CD4-positive, alpha-beta T cell treated with Interferon gamma for 1 hour (primary cell): ENCODE measurements around the gene PLXNB3.

Experiments used
- DNase-seq: peaks from one replicate; pipeline ENCODE4 v3.0.0-alpha.2; 2020

PLXNB3 gene

DNA sequence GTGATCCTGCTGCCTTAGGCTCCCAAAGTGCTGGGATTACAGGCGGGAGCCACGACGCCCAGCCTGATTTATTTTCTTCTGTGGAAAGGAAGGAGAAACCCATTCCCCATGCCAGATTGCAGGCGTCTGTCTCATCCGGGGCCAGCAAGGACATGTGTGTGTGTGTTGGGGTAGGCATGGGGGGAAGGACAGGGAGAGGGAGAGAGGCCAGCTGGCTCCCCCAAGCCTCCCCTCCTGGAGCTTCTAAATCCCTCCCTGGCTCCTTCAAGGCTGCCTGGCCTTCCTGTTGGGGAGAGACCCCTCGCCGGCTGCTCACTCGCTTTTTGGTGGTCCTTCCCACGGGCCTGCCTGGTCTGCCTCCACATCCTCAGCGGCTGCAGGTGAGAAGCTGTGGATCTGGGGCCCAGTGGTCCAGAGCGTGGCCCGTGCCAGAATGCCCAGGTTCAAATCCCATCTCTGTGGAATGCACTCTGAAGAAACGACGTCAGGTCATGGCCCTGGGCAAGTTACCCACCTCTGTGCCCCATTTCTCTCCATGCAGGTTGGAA lies 1.3 kb upstream of the PLXNB3 start:
- DNase-seq, result peak; percentile 0

DNA sequence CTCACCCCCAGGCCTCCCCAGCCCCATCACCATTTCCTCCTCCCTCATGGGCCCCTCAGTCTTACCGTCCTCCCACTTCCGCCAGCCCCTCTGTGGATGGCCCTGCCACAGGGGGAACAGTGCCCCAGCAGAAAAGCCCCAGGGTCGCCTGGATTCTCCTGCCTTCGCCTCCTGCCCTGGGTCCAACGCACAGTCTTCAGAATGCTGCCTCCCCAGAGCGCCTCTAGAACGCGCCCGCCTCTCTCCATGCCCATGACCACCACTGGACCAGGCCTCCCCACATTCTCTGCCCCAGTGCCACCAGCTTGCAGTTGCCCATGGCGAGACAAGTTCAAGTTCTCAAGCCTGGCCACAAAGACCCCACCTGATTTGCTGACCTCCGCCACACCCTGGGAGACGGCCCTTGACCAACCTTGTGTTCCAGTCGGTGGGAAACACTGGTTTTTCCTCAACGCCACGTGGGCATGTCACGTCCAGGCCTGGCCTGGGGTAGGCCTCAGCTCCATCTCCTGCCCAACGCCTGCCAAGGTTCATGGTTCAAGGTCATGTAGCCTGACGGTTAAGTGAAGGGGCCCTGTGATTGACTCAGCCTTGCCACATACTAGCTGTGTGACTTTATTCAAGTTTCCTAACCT lies 634 bp upstream of the PLXNB3 start:
- DNase-seq, result peak; percentile 0

DNA sequence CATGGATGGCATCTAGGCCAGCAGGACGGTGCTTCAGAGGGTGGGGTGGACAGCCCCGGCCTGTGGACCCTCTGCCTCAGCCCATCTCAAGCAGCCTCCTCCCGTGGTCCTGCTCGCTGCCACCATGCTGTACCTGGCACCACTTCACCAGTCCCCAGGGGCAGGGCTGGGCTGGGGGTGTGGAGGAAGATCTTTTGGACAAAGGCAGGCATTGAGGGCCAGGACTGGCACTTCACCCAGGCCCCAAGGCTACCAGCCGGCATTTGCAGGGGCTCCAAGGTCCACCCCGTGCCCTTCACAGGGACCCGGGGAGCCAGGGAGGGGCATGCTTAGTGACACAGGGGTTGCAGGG lies 713 bp downstream of the PLXNB3 start:
- peak; percentile 0 for DNase-seq

DNA sequence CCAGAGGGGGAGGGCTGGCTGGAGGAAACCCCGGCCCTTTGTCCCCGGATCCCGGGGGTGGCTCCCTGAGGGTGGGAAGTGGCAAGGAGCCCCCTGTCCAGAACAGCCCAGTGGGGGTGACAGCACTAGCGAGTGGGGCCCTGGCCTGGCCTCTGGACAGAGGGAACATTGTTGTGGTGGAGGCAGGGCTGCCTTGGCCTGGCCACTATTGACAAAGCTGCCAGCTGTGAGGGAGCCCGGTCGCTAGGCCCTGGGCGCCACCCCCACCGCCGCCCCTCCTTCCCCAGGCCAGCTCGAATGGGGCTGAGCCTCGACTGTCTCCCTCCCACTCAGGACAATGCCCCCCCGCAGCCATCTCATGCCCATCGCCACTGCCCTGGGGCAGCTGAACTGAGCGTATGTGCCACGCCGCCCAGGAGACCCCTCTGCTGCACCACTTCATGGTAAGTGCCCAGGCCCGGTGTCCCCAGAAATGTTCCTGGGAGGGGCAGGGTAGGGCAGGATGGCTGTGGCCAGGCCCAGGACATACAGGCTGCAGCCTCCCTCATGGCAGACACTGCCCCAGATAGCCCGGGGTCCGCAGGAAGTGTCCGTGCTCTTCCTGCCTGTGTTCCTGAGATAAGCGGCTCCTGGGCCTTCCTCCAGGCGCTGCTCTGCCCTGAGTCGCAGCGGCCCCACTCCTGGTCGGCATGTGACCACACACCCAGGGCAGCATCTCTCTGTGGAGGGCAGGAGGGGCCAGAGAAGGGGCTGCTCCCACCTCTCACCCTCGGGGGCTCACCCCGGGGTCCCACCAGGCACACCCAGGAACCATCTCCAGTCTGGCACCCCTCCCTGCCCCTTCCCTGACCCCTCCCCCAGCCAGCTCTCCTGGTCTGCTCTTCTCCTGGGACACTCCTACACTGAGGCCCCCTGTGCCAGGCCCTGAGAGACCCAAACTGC lies 1.4 kb downstream of the PLXNB3 start:
- no peak for DNase-seq

DNA sequence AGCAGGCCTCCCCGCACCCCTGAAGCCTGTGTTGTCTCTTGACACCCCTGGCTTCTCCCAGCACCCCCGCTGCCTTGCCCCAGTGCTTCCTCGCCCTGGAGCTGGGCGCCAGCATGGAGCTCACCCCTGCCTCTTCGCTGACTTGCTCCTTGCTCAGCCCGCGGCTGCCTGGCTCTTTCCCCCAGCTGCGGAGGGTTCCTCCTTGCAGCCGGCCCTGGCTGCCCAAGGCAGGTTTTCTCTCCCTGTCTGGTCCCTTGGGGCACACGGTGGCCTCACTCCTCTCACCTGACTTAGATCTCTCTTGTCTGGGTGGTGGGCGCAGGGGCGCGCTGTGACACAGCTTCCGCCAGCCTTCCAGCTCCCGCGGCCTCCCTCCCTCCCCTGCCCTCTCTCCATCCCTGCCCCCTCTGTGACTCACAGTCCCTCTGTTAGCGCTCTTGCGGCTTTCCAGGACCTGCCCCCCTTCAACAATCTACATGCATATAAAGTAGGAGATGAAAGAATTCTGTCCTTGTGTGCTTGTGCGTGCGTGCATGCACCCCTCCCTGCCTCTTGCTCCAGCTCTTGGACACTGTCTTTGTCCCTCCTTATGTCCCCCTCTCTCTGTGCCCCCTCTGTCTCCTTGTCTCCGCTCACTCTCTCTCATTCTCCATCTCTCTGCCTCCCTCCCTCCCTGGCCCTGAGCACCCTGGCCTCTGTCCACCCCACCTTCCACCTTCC lies 2.2 kb downstream of the PLXNB3 start:
- DNase-seq, result no peak

DNA sequence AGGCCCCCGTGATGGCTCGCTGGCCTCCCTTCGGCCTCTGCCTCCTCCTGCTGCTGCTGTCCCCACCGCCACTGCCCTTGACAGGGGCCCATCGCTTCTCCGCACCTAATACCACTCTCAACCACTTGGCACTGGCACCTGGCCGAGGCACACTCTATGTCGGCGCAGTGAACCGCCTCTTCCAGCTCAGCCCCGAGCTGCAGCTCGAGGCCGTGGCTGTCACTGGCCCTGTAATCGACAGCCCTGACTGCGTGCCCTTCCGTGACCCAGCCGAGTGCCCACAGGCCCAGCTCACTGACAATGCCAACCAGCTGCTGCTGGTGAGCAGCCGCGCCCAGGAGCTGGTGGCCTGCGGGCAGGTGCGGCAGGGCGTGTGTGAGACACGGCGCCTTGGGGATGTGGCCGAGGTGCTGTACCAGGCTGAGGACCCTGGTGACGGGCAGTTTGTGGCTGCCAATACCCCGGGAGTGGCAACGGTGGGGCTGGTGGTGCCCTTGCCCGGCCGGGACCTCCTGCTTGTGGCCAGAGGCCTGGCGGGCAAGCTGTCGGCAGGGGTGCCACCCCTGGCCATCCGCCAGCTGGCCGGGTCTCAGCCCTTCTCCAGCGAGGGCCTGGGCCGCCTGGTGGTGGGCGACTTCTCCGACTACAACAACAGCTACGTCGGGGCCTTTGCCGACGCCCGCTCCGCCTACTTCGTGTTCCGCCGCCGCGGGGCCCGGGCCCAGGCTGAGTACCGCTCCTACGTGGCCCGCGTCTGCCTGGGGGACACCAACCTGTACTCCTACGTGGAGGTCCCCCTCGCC lies 3.0 kb downstream of the PLXNB3 start:
- DNase-seq, result no peak

DNA sequence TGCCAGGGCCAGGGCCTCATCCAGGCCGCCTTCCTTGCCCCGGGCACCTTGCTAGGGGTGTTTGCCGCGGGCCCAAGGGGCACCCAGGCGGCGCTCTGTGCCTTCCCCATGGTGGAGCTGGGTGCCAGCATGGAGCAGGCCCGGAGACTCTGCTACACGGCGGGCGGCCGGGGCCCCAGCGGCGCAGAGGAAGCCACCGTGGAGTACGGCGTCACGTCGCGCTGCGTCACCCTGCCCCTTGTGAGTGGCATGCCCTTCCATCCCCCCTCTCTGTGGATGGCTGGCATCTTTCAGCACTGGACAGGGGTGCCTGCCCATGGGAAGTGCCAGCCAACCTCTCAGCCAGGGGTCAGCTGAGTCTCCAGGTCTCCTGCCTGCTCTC lies 3.6 kb downstream of the PLXNB3 start:
- DNase-seq, result no peak

DNA sequence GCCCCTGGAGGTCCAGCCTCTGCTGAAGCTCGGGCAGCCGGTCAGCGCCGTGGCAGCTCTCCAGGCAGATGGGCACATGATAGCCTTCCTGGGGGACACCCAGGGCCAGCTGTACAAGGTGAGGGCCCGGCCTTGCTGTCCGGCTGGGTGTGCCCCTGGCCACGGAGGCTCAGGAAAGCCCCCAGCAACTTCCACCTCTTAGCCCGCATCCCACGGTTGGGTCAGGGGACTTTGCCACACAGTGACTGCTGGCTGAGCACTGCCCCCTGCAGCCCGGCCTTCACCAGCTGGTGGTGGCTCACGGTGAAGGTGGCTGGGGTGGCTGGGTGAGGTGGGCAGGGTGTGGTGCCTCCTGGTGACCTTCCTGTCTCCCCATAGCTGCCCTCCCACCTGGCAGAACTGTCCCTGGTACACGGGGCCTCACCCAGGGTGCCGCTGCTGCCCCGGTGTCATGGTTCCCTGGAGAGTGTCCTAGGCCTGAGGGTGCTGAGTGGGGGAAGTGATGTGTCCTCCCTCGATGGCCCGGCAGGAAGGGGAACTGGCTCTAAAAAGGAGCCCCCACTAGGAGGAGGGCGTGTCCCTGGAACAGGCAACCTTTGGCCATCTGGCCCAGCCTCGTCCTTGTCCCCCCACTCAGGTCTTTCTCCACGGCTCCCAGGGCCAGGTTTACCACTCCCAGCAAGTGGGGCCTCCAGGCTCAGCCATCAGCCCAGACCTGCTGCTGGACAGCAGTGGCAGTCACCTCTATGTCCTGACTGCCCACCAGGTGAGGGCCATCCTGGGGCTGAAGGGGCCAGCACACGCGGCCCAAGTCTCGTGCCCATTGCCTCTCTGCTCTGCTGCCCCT lies 4.5 kb downstream of the PLXNB3 start:
- DNase-seq, result no peak

DNA sequence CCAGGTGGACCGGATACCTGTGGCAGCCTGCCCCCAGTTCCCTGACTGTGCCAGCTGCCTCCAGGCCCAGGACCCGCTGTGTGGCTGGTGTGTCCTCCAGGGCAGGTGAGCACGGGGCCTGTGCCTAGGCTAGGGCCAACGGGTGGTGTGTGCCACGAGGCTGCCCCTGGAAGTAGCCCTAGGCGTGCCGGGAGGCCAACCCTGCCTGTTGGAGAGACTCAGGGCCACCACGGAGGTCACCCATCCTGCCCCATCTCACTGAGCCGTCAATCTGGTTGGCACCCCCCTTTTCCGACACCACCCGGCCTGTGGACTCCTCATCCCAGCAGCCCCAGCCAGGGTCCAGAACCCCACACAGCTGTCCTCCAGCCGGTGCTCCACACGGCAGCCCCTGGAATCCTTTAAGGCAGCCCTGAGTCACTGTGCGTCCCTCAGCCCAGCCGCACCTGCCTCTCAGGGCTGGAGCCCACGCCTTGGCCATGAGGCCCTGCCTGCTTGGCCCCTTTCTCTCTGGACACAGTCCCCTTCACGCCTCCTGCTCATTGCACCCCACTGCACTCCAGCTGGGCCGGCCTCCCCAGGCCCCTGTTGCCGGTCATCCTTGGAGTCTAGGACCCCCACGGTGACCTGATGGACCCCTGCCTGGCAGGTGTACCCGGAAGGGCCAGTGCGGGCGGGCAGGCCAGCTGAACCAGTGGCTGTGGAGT lies 5.3 kb downstream of the PLXNB3 start:
- no peak for DNase-seq

DNA sequence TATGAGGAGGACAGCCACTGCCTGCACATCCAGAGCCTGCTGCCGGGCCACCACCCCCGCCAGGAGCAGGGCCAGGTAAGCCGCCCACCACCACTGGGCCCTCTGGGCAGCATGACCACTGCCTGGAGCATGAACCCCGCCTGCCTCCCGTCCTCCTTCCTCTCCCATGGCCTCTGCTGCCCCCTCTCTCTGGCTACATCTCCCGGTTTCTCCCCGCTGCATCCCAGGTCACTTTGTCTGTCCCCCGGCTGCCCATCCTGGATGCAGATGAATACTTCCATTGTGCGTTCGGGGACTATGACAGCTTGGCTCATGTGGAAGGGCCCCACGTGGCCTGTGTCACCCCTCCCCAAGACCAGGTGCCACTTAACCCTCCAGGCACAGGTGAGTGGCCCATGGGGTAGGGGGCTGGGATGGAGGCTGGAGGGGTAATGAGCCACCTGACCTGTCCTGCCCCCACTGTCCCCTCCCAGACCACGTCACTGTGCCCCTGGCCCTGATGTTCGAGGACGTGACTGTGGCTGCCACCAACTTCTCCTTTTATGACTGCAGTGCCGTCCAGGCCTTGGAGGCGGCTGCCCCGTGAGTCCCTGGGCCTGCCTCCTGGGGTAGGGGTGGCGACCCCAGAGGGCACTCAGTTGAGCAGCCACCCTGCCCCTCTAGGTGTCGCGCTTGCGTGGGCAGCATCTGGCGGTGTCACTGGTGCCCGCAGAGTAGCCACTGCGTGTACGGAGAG lies 6.0 kb downstream of the PLXNB3 start:
- DNase-seq, result no peak

DNA sequence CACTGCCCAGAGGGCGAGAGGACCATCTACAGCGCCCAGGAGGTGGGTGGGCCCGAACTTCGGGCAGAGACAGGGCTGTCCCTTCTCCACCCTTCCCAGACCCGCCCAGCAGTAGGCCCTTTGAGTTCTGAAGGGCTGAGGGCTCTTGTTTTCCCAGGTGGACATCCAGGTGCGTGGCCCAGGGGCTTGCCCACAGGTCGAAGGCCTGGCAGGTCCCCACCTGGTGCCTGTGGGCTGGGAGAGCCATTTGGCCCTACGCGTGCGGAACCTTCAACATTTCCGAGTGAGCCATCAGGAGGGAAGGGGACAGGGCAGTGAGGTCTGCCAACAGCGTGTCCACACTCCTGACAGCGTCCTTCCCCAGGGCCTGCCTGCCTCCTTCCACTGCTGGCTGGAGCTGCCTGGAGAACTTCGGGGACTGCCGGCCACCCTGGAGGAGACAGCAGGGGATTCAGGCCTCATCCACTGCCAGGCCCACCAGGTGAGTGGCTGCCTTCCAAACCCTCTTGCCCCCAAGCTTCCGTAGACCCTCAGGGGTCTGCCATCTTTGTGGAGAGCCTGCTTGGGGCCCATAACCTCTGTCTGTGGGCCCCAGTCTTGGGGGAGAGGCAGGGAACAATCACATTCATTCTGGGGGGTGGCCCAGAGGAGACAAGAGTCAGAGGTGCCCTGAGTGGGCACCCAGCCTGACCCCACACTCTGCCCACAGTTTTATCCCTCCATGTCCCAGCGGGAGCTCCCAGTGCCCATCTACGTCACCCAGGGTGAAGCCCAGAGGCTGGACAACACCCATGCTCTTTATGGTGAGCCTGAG lies 6.8 kb downstream of the PLXNB3 start:
- no peak for DNase-seq

DNA sequence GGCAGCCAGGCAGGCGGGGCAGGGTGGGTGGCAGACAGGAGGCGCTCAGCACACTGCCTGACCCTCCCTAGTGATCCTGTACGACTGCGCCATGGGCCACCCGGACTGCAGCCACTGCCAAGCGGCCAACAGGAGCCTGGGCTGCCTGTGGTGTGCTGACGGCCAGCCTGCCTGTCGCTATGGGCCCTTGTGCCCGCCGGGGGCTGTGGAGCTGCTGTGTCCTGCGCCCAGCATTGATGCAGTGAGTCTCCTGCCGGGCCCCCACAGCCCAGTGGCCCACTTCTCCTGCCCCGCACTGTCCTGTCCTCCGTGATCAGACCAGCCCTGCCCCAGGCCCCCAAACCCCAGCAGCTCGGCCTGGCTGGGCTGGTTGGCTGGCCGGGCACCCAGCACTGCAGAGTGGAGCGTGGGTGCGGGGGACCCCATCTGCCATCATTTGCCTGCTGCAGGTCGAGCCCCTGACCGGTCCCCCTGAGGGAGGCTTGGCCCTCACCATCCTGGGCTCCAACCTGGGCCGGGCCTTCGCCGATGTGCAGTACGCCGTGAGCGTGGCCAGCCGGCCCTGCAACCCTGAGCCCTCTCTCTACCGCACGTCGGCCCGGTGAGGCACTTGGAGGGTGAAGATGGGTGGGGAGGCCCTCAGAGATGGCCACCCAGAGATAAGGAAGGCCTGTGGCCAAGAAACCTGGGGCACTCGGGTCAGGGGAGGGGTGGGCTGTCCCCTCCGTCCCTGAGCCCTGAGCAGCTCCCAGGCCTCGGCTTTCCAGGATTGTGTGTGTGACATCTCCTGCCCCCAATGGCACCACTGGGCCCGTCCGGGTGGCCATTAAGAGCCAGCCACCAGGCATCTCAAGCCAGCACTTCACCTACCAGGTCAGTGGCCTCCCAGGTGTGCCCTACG lies 7.6 kb downstream of the PLXNB3 start:
- no peak for DNase-seq

DNA sequence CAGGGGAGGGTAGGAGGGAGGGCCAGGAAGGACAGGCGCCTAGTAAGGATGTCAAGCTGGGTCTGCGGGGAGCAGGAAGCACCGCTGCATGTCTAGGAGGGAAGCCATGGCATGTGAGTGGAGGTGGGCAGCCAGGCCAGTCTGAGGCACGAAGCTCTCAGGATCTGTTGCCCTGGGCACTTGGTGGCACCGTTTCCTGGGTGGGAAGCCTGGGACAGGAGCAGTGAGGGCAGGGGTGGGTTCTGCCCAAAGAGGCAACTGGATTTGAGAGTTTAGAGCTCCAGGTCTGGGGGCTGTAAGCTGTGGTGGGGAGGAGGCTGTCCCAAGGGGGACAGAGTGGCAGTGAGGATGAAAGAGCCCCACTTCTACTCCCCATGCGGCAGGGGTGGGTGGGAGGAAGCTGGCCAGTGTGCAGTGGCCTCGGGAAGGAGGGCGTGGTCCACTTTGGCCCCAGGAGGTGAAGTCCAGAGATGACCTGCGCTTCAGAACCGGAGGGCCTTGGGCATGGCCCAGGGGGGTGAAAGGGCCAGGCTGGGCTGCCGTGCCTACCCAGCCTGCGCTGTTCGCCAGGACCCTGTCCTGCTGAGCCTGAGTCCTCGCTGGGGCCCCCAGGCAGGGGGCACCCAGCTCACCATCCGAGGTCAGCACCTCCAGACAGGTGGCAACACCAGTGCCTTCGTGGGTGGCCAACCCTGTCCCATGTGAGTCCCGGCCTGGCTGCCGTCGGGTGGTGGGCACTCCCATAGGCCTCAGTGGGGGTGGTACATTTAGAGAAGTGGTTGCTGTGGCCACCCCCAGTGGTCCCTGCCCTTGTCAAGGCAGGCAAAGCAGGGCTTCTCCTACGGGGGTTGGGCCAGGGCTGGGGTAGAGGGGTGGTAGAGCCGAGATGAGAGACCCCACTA lies 8.5 kb downstream of the PLXNB3 start:
- no peak for DNase-seq

DNA sequence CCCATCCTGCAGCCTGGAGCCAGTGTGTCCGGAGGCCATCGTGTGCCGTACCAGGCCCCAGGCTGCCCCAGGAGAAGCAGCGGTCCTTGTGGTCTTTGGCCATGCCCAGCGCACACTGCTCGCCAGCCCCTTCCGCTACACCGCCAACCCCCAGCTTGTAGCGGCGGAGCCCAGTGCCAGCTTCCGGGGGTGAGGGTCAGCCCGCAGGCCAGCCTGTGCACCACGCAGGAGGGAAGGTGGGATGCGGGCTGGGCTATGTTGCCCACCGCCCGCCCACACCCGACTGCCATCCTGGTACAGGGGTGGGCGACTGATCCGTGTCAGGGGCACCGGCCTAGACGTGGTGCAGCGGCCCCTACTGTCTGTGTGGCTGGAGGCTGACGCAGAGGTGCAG lies 9.2 kb downstream of the PLXNB3 start:
- no peak for DNase-seq

DNA sequence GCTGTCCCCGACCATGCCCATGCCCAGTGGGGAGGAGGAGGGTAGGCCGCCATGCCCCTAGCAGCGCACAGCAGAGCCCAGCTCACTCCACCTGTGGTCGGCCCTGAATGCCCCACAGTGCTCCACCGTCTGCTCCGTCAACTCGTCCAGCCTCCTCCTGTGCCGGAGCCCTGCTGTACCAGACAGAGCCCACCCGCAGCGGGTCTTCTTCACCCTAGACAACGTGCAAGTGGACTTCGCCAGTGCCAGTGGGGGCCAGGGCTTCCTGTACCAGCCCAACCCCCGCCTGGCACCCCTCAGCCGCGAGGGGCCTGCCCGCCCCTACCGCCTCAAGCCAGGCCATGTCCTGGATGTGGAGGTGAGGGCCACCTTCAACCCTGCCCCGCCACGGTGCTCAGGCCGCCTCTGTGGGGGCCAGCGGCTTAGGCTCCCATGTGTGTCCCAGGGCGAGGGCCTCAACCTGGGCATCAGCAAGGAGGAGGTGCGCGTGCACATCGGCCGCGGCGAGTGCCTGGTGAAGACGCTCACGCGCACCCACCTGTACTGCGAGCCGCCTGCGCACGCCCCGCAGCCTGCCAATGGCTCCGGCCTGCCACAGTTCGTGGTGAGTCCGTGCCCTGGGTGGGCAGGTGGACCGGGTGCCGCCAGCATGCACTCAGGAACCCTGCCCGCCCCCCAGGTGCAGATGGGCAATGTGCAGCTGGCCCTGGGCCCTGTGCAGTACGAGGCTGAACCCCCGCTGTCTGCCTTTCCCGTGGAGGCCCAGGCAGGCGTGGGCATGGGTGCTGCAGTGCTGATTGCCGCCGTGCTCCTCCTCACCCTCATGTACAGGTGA lies 9.9 kb downstream of the PLXNB3 start:
- DNase-seq, result no peak

DNA sequence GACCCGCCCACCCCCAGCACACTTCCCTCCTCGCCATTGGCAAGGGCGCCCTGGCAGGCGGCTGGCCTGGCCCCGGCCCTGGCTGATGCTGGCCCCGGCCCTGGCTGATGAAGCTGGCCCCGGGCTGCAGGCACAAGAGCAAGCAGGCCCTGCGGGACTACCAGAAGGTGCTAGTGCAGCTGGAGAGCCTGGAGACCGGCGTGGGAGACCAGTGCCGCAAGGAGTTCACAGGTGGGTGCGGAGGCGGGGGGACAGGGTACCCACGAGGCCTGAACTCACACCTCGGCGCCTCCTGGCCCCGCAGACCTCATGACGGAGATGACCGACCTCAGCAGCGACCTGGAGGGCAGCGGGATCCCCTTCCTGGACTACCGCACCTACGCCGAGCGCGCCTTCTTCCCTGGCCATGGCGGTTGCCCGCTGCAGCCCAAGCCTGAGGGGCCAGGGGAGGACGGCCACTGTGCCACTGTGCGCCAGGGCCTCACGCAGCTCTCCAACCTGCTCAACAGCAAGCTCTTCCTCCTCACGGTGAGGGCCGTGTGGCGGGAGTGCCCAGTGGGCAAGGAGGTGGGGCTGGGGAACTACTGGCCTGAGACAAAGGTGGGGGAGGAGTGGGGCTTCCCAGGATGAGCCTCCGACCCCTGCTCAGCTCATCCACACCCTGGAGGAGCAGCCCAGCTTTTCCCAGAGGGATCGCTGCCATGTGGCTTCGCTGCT lies 10.7 kb downstream of the PLXNB3 start:
- peak; percentile 0 for DNase-seq
